Islet of Langerhans (tissue), 1 donor: ENCODE results near the gene ARHGAP32.
"Not testable (repeated sequence)": the region's sequence is repeated elsewhere in the genome, so short reads cannot be mapped to it uniquely, and the experiment has no call there.

Experiments used
- FAIRE-seq: peaks from one replicate; lab custom pipeline; 2011; peaks lifted over from hg19 to GRCh38; lab: Jason Lieb, UNC

Gene ARHGAP32

GRCh38 chr11:128931066-128931465 lies 261.1 kb downstream of the ARHGAP32 start:
- no peak for FAIRE-seq

- FAIRE-seq = no peak
Measured at GRCh38 chr11:128929991-128930390, 262.1 kb downstream of the ARHGAP32 start.

- no peak for FAIRE-seq
Measured at GRCh38 chr11:128929468-128929867, 262.7 kb downstream of the ARHGAP32 start.

- FAIRE-seq = no peak
Measured at GRCh38 chr11:128928400-128928799, 263.7 kb downstream of the ARHGAP32 start.

GRCh38 chr11:128927683-128928336 lies 264.3 kb downstream of the ARHGAP32 start:
- FAIRE-seq = no peak

GRCh38 chr11:128927108-128927461 lies 265.0 kb downstream of the ARHGAP32 start:
- no peak for FAIRE-seq

GRCh38 chr11:128926437-128927107 lies 265.6 kb downstream of the ARHGAP32 start:
- no peak for FAIRE-seq

- no peak for FAIRE-seq
Measured at GRCh38 chr11:128926000-128926399, 266.1 kb downstream of the ARHGAP32 start.

- FAIRE-seq = no peak
Measured at GRCh38 chr11:128925250-128925600, 266.9 kb downstream of the ARHGAP32 start.

- FAIRE-seq = no peak
Measured at GRCh38 chr11:128924510-128925249, 267.4 kb downstream of the ARHGAP32 start.

GRCh38 chr11:128924104-128924503 lies 268.0 kb downstream of the ARHGAP32 start:
- FAIRE-seq = no peak

- FAIRE-seq = no peak
Measured at GRCh38 chr11:128921793-128922192, 270.3 kb downstream of the ARHGAP32 start.

- FAIRE-seq = no peak
Measured at GRCh38 chr11:128920666-128921065, 271.5 kb downstream of the ARHGAP32 start.

- not testable (repeated sequence) for FAIRE-seq
Measured at GRCh38 chr11:128919635-128920034, 272.5 kb downstream of the ARHGAP32 start.

GRCh38 chr11:128919216-128919615 lies 272.9 kb downstream of the ARHGAP32 start:
- no peak for FAIRE-seq

GRCh38 chr11:128917144-128917724 lies 274.9 kb downstream of the ARHGAP32 start:
- no peak for FAIRE-seq

GRCh38 chr11:128916681-128917080 lies 275.4 kb downstream of the ARHGAP32 start:
- FAIRE-seq = no peak

- no peak for FAIRE-seq
Measured at GRCh38 chr11:128916037-128916572, 276.0 kb downstream of the ARHGAP32 start.

GRCh38 chr11:128915149-128915521 lies 277.0 kb downstream of the ARHGAP32 start:
- FAIRE-seq = no peak
